Skeletal muscle satellite cell (primary cell): Measurements from ENCODE around the gene NGB. TPM values are rescaled to one million over a fixed set of nuclear protein-coding genes. Genes with fewer than 3 reads are reported as not detected.
"Not testable (repeated sequence)": the region's sequence is repeated elsewhere in the genome, so short reads cannot be mapped to it uniquely, and the experiment has no call there.

Source experiments
- H3K27me3 ChIP-seq: 2 replicates; pipeline ENCODE4 v1.7.0; 2013; ENCODE audit warnings: low read length; ENCODE audit not compliant: control insufficient read depth, insufficient read depth
- H3K36me3 ChIP-seq: 2 replicates; pipeline ENCODE4 v1.7.0; 2013; ENCODE audit warnings: mild to moderate bottlenecking, control low read depth, low read length; ENCODE audit not compliant: insufficient read depth
- H3K4me1 ChIP-seq: 2 replicates; pipeline ENCODE4 v1.7.0; 2013; ENCODE audit warnings: low read length; ENCODE audit not compliant: control insufficient read depth, insufficient read depth
- H3K4me2 ChIP-seq: 2 replicates; pipeline ENCODE4 v1.7.0; 2013; ENCODE audit warnings: mild to moderate bottlenecking, low read length
- H3K4me3 ChIP-seq: 2 replicates; pipeline ENCODE4 v1.7.0; 2013; ENCODE audit warnings: low read length
- H3K9ac ChIP-seq: 2 replicates; pipeline ENCODE4 v1.7.0; 2013; ENCODE audit warnings: mild to moderate bottlenecking, low read depth, low read length, moderate library complexity
- H3K9me3 ChIP-seq: replicated peaks from 2 replicates; pipeline ENCODE4 v1.7.0; 2013; ENCODE audit warnings: mild to moderate bottlenecking, control low read depth, low read length
- total RNA-seq: library from RNA; depleted of rRNA; stranded (reverse); fragments of >200 nt; gene quantifications from 2 replicates; pipeline ENCODE4 v1.2.3, GENCODE V29; 2012; rRNA removed

Gene NGB, protein sequence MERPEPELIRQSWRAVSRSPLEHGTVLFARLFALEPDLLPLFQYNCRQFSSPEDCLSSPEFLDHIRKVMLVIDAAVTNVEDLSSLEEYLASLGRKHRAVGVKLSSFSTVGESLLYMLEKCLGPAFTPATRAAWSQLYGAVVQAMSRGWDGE
- total RNA-seq, result not detected in 2 replicates

DNA sequence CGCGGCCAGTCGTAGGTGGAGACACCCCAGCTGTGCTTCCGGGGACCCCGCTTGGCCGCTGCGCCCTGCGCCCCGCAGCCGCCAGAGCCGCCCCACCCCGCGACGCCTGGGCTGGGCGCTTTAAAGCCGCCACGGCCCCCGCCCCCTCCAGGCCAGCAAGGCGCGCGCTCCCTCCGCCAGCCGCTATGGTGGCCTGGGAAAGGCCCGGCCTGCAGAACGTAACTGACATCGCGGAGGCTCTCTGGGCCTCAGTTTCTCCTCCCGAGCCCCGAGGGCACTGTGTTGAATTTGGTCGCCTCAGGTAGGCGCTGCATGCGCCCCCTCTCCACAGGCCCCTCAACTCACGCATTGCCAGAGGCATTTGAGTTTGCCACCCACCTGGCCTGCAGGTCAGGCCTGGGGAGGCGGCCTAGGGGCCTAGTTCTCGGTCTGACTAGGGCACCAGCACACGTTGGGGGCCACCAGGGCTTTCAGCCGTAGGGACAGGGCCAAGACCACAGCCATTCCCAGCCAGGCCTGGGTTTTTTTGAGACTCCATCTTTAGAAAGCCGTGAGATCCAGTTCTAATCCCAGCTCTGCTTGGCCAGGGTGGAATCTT lies at the start of gene NGB:
TSS of gene NGB (minus strand) at position 94 of the 598 bp plus-strand sequence. CDS start 269 bp downstream, outside the sequence.
- H3K9me3 ChIP-seq, result no peaks in the 10 kb centered on the region
- no peaks in the 10 kb centered on the region for H3K36me3 ChIP-seq
- no peak within 1 kb of the TSS for H3K4me2 ChIP-seq
- H3K4me1 ChIP-seq, result no peaks in the 10 kb centered on the region
- H3K9ac ChIP-seq, result no peak within 1 kb of the TSS
- peaks cover 47% of the 10 kb centered on the region for H3K27me3 ChIP-seq
- H3K4me3 ChIP-seq, result no peak within 1 kb of the TSS

DNA sequence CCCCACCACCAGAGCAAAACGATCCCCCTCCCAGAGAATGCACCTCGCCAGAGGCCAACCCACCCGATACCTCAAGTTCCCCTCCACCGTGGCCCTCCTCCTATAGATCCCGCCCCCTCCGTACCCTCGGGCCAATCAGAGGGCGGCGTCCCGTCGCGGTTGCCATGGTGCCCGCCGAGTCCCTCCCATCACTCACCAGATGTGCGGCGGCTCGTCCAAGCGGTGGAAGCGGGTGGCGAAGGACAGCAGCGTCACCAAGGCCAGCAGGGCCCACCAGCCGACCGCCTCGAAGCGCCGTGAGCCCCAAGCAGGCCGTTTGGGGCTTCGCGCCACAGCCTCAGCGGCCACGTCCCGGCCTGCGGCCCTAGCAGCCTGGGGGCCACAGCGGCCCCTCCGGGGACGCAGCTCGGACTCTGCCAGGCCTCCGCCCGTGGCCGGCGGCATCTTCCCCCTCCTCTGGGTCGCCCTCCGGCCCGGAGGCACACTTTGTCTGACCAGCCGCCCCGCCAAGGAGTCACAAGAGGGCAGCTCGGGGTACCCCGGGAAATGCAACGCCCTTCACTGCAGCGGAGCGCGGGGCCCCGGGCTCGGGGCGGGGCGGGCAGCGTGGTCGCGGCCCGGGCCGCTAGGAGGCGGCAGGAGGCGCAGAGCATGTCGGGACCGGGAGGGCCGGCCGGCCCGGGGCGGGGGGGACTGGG lies 49.4 kb upstream of the NGB start, which contains the start of gene POMT2:
TSS of gene POMT2 (minus strand) at position 646 of the 698 bp plus-strand sequence. CDS start at position 444, 202 bp downstream.
- Histone ChIP-seq H3K4me2 (peak within 1 kb of the TSS; percentile 96), H3K9me3 (no peaks in the 10 kb centered on the region), H3K9ac (peak within 1 kb of the TSS; percentile 98), H3K27me3 (no peaks in the 10 kb centered on the region), H3K4me3 (peak within 1 kb of the TSS; percentile 94), H3K36me3 (no peaks in the 10 kb centered on the region), H3K4me1 (peaks cover 32% of the 10 kb centered on the region)

DNA sequence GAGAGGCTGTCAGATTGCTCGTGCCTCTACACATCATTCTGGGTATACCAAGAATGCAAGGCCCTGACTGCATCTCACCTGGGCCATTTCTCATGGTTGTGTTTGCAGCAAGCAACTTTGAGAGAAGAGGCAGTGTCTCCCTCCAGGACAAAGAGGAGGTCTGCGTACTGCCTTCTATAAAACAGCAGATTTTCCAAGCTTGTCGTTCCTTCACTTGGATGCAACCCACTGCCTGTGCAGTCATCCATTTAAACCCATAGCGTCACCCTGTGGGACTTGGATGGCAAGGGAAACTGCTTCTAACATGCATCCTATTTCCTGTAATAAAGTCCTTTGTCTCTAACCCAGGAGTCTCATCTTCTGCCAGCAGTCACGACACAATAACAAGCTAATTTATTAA lies 48.4 kb upstream of the NGB start:
- Histone ChIP-seq H3K4me2 (peak overlapping the region; percentile 96), H3K4me1 (peaks cover 42% of the 10 kb centered on the region), H3K9me3 (no peaks in the 10 kb centered on the region), H3K9ac (peak overlapping the region; percentile 98), H3K27me3 (no peaks in the 10 kb centered on the region), H3K4me3 (peak overlapping the region; percentile 94), H3K36me3 (no peaks in the 10 kb centered on the region)

DNA sequence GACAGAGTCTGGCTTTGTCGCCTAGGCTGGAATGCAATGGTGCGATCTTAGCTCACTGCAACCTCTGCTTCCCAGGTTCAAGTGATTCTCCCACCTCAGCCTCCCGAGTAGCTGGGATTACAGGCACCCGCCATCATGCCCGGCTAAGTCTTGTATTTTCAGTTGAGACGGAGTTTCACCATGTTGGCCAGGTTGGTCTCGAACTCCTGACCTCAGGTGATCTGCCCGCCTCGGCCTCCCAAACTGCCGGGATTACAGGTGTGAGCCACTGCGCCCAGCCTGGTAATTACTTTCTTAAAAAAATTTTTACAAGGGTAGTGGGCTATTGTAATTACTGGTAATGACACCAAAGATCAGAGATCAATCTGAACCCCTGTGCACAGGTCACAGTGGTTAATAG lies 47.8 kb upstream of the NGB start:
- not testable (repeated sequence) for H3K4me3 ChIP-seq, H3K27me3 ChIP-seq, H3K4me2 ChIP-seq, H3K9me3 ChIP-seq, H3K9ac ChIP-seq, H3K36me3 ChIP-seq
- H3K4me1 ChIP-seq, result peaks cover 49% of the 10 kb centered on the region

DNA sequence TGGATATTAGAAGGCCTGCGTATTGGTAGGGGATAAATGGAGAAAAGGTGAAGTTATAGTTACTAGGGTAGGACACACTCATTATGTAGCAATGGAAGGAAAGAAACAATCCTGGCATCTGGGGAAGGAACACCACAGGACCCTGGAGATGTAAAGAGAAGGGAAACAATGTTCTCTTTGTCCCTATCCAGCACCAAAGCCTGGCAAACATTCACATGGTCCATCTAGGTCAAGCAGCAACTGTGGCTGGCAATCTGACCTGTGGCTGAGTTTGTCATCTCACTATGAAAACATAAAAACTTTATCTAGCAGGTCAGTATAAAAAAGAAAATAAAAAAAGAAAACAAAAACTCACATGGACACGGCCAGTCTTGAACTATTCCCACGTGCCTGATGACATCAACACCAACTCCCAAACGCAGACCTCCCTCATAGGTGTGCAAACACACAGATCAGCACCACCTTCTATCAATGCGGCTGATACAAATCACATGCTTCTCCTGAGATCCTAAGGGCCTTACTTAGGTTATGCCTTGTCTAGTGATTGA lies 47.1 kb upstream of the NGB start:
- no peak overlapping the region for H3K9ac ChIP-seq
- H3K4me1 ChIP-seq, result peaks cover 54% of the 10 kb centered on the region
- H3K9me3 ChIP-seq, result no peaks in the 10 kb centered on the region
- H3K4me3 ChIP-seq, result no peak overlapping the region
- H3K27me3 ChIP-seq, result no peaks in the 10 kb centered on the region
- H3K4me2 ChIP-seq, result no peak overlapping the region
- no peaks in the 10 kb centered on the region for H3K36me3 ChIP-seq

DNA sequence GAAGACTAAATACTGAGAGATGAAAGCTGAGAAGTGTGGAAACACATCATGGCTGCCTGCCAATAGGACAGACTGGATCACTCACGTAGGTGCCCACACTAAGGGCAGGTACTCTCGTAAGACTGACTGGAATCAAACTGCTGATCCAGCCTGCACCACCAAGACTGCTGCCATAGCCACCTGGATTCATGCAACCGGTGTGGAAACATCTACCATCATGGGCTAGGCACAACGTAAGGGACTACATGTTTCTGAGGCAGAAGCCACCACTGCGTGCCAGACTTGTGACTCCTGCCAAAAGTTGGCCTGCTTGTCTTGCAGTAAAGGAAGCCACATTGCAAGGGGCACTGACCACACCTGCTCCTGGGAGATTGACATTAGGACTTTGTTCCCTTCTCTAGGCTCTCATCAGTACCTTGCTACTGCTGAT lies 45.9 kb upstream of the NGB start:
- no peak overlapping the region for H3K4me2 ChIP-seq
- peaks cover 47% of the 10 kb centered on the region for H3K4me1 ChIP-seq
- H3K9ac ChIP-seq, result no peak overlapping the region
- H3K36me3 ChIP-seq, result no peaks in the 10 kb centered on the region
- no peaks in the 10 kb centered on the region for H3K27me3 ChIP-seq
- H3K4me3 ChIP-seq, result no peak overlapping the region
- H3K9me3 ChIP-seq, result no peaks in the 10 kb centered on the region

DNA sequence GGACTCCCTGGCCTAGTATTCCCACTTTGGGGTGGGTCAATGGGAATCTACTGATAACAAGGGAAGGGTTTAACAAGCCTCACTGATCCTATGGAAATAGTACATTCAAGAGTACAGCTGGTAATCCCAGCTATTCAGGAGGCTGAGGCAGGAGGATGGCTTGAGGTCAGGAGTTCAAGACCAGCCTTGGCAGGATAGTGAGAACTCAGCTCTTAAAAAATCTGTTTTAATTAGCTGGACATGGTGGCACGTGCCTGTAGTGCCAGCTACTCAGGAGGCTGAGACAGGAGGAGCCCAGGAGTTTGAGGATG lies 45.1 kb upstream of the NGB start:
- Histone ChIP-seq H3K27me3 (no peaks in the 10 kb centered on the region), H3K4me1 (peaks cover 46% of the 10 kb centered on the region), H3K36me3 (no peaks in the 10 kb centered on the region), H3K9ac (no peak overlapping the region), H3K4me3 (no peak overlapping the region), H3K9me3 (no peaks in the 10 kb centered on the region), H3K4me2 (no peak overlapping the region)

DNA sequence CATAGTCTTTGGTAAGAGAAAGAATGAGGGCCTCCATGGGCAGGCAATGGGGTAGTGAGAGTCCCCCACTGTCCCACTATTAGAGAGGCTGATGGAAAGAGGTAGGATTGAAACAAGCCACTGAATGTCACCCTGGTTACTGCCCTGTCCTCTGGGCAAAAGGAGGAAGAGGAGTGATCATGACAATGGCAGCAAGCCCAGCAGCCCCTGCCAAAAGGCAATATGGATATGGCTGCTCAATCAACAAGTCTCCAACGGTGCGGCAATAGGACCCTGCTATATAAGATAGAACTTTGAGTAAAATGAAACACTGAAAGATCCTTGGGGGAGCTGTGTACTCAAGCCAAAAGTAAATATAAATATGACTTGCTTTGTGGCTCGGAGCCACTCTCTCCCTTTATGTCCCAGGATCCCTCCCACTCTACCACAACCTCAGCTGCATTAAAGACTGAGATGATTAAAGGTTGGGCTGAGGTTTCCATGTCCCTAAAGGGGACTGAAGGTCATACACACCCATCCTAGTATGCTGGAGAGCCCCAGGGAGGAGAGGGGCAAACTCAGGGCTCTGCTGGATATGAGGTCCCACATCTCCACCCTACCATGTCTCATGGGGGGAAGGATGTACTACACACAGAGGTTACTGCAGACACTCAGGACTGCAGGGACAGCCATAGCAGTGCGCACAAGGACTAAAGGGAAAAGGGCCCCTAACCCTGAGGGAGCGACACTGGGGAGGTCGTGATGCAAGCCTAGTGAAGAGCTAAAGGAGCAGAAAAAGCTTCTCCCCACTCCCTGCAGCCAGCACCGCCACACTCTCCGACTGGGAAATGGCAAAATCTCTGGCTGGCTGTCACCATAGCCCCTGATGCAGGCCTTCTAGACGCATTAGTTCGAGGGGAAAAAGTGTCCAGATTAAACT lies 43.8 kb upstream of the NGB start:
- Histone ChIP-seq H3K9ac (no peak overlapping the region), H3K4me2 (peak overlapping the region; percentile 1), H3K4me3 (no peak overlapping the region), H3K9me3 (no peaks in the 10 kb centered on the region), H3K27me3 (no peaks in the 10 kb centered on the region), H3K36me3 (no peaks in the 10 kb centered on the region), H3K4me1 (peaks cover 43% of the 10 kb centered on the region)

DNA sequence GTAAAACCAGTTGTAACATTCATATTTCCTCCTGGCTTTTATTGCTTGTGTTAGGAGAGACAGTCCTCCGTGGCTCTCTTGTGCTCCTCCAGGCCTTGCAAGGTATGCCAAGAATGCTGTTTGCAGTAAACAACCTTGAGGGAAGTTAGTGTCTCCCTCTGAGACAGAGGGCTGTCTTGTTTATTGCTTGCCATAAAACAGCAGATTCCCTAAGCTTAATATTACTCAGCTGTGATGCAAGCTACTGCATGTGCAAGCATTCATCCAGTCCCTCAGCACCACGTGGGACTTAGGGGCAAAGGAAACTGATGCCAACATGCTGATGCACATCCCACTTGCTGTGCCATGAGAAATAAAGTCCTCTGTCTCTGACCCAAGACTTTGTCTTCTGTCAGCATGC lies 43.0 kb upstream of the NGB start:
- Histone ChIP-seq H3K27me3 (no peaks in the 10 kb centered on the region), H3K9ac (peak overlapping the region; percentile 34), H3K4me1 (peaks cover 36% of the 10 kb centered on the region)

DNA sequence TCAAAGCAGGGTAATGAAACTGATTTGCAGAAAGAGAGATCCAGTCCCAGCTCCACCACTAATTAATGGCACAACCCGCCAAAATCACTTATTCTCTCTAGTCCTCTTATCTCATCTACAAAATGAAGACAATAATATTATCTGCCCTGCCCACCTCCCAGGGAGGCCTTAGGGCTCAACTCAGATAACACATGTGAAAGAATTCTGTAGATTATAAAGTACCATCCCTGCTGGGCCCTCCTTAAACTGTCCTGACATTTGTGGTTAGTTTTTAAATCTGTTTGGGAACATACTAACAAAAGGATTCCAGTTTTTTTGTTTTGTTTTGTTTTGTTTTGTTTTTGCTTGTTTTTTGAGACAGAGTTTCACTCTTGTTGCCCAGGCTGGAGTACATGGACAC lies 42.4 kb upstream of the NGB start:
- Histone ChIP-seq H3K9me3 (no peaks in the 10 kb centered on the region), H3K4me1 (peaks cover 36% of the 10 kb centered on the region), H3K36me3 (no peaks in the 10 kb centered on the region), H3K27me3 (no peaks in the 10 kb centered on the region), H3K9ac (peak overlapping the region; percentile 34), H3K4me2 (no peak overlapping the region), H3K4me3 (no peak overlapping the region)

More for the DNA sequence above, 43.0 kb upstream of the NGB start:
- Histone ChIP-seq H3K9me3 (no peaks in the 10 kb centered on the region), H3K4me2 (peak overlapping the region; percentile 1), H3K36me3 (no peaks in the 10 kb centered on the region), H3K4me3 (no peak overlapping the region)

DNA sequence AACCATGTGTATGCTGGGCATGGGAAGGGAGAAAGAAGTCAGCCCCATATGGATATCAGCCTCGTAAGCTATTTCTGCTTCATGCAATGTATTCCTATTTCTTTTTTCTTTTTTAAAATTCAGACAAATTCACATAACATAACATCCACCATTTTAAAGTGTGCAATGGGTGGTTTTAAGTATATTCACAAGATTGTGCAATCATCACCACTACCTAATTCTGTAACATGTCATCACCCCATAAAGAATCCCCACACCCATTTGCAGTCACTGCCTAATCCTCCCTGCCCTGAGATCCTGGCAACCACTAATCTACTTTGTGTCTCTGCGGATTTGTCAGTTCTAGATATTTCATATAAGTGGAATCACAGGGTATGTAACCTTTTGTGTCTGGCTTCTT lies 40.2 kb upstream of the NGB start:
- Histone ChIP-seq H3K4me1 (peaks cover 38% of the 10 kb centered on the region), H3K9me3 (no peaks in the 10 kb centered on the region)

More for the DNA sequence above, 40.2 kb upstream of the NGB start:
- Histone ChIP-seq H3K4me3 (no peak overlapping the region), H3K36me3 (no peaks in the 10 kb centered on the region), H3K9ac (no peak overlapping the region), H3K27me3 (no peaks in the 10 kb centered on the region), H3K4me2 (no peak overlapping the region)
